ENCODE data around the gene TK2. TPM values are rescaled to one million over a fixed set of nuclear protein-coding genes. Genes with fewer than 3 reads are reported as not detected.

The TK2 gene
- total and polyA plus RNA-seq, 2 experiments from 2014 or later, result 1.8 to 4.2 TPM

DNA sequence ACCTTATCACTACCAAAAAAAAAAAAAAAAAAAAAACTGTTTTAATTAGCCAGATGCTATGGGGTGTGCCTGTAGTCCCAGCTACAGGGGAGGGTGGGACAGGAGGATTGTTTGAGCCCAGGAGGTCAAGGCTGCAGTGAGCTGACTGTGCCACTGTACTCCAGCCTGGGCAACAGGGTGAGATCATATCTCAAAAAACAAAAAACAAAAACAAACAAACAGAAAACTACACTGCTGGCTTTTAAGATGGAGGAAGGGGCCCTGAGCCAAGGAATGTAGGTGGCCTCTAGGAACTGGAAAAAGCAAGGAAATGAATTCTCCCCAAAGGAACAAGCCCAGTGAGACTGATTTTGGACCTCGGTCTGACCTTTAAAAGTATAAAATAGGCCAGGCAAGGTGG, 61.4 kb downstream of the TK2 start:
- H3K4me1 ChIP-seq (ENCODE audit: insufficient read depth), result no peaks in the 10 kb centered on the region
- H3K9me3 Mint-ChIP-seq, result peaks cover 13% of the 10 kb centered on the region; the same call in 2 of the 3 replicates
- no peaks in the 10 kb centered on the region for H3K79me2 ChIP-seq (replicated peaks; ENCODE audit: insufficient read depth)
- peaks cover 7% of the 10 kb centered on the region for H3K4me1 Mint-ChIP-seq
- ATAC-seq (no peak), DNase-seq (ENCODE audit: low spot score) (no peak)
- H3K27ac Mint-ChIP-seq, result no peak overlapping the region
- no peaks in the 10 kb centered on the region for H4K20me1 ChIP-seq (replicated peaks; ENCODE audit: insufficient read depth)
- H3K36me3 Mint-ChIP-seq (ENCODE audit: low read depth), result no peaks in the 10 kb centered on the region; the same call in 1 of the 3 replicates
- no peaks in the 10 kb centered on the region for H3K36me3 ChIP-seq (ENCODE audit: insufficient read depth)
- H3K4me3 Mint-ChIP-seq, result no peak overlapping the region
- no peaks in the 10 kb centered on the region for H3K9me2 ChIP-seq (ENCODE audit: insufficient read depth)
- no peaks in the 10 kb centered on the region for H3K27me3 ChIP-seq (ENCODE audit: insufficient read depth)
- no peaks in the 10 kb centered on the region for H3F3A ChIP-seq (replicated peaks; ENCODE audit: low read depth)
- H3K4me3 ChIP-seq, result no peak overlapping the region
- no peak overlapping the region for H3K4me2 ChIP-seq
- no peak overlapping the region for H3K27ac ChIP-seq (ENCODE audit: low read depth)
- peaks cover 3% of the 10 kb centered on the region for H3K27me3 Mint-ChIP-seq (ENCODE audit: insufficient read depth, low read depth, poor library complexity)
- no peak overlapping the region for H2AFZ ChIP-seq
- TF ChIP-seq ZNF331 (CRISPR knock-in tag; IDR thresholded peaks at IDR 0.05; ENCODE audit: low read depth), result no peak
- TF ChIP-seq ZNF114 (CRISPR knock-in tag; IDR thresholded peaks at IDR 0.05), result no peak
- TF ChIP-seq, protein P1, sequence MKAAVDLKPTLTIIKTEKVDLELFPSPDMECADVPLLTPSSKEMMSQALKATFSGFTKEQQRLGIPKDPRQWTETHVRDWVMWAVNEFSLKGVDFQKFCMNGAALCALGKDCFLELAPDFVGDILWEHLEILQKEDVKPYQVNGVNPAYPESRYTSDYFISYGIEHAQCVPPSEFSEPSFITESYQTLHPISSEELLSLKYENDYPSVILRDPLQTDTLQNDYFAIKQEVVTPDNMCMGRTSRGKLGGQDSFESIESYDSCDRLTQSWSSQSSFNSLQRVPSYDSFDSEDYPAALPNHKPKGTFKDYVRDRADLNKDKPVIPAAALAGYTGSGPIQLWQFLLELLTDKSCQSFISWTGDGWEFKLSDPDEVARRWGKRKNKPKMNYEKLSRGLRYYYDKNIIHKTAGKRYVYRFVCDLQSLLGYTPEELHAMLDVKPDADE (IDR thresholded peaks at IDR 0.05), result no peak
- TF ChIP-seq STAT1 (IDR thresholded peaks at IDR 0.05; ENCODE audit: unreplicated experiment), result no peak
- TF ChIP-seq POLR2AphosphoS5 (IDR thresholded peaks at IDR 0.05; ENCODE audit: low read depth), result no peak
- TF ChIP-seq, protein P2, sequence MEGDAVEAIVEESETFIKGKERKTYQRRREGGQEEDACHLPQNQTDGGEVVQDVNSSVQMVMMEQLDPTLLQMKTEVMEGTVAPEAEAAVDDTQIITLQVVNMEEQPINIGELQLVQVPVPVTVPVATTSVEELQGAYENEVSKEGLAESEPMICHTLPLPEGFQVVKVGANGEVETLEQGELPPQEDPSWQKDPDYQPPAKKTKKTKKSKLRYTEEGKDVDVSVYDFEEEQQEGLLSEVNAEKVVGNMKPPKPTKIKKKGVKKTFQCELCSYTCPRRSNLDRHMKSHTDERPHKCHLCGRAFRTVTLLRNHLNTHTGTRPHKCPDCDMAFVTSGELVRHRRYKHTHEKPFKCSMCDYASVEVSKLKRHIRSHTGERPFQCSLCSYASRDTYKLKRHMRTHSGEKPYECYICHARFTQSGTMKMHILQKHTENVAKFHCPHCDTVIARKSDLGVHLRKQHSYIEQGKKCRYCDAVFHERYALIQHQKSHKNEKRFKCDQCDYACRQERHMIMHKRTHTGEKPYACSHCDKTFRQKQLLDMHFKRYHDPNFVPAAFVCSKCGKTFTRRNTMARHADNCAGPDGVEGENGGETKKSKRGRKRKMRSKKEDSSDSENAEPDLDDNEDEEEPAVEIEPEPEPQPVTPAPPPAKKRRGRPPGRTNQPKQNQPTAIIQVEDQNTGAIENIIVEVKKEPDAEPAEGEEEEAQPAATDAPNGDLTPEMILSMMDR (conservative IDR thresholded peaks at IDR 0.05; ENCODE audit: low read depth in 2 of 2), result no peak
- TF ChIP-seq EZH2 (IDR thresholded peaks at IDR 0.05; ENCODE audit: low read depth, unreplicated experiment), result no peak
- TF ChIP-seq EZH2phosphoT487 (IDR thresholded peaks at IDR 0.05; ENCODE audit: unreplicated experiment), result no peak
- TF ChIP-seq, protein P3, sequence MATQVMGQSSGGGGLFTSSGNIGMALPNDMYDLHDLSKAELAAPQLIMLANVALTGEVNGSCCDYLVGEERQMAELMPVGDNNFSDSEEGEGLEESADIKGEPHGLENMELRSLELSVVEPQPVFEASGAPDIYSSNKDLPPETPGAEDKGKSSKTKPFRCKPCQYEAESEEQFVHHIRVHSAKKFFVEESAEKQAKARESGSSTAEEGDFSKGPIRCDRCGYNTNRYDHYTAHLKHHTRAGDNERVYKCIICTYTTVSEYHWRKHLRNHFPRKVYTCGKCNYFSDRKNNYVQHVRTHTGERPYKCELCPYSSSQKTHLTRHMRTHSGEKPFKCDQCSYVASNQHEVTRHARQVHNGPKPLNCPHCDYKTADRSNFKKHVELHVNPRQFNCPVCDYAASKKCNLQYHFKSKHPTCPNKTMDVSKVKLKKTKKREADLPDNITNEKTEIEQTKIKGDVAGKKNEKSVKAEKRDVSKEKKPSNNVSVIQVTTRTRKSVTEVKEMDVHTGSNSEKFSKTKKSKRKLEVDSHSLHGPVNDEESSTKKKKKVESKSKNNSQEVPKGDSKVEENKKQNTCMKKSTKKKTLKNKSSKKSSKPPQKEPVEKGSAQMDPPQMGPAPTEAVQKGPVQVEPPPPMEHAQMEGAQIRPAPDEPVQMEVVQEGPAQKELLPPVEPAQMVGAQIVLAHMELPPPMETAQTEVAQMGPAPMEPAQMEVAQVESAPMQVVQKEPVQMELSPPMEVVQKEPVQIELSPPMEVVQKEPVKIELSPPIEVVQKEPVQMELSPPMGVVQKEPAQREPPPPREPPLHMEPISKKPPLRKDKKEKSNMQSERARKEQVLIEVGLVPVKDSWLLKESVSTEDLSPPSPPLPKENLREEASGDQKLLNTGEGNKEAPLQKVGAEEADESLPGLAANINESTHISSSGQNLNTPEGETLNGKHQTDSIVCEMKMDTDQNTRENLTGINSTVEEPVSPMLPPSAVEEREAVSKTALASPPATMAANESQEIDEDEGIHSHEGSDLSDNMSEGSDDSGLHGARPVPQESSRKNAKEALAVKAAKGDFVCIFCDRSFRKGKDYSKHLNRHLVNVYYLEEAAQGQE (IDR thresholded peaks at IDR 0.05; ENCODE audit: unreplicated experiment), result no peak
- TF ChIP-seq NANOG (IDR thresholded peaks at IDR 0.05; ENCODE audit: borderline replicate concordance), result no peak
- no peak for TF ChIP-seq CREB1 (CRISPR knock-in tag; IDR thresholded peaks at IDR 0.05; ENCODE audit: low read depth)

All from GM23338 (cell line).